Activated T-cell treated with anti-CD3 and anti-CD28 coated beads for 4 hours (primary cell): Measurements from ENCODE around the gene TTN.

Source experiments
- DNase-seq: peaks from one replicate; pipeline ENCODE4 v3.0.0-alpha.2; 2020

The TTN gene

GRCh38 chr2:178480227-178481181, 326.7 kb downstream of the TTN start, which contains the start of gene PLEKHA3:
Gene PLEKHA3 (plus strand): TSS chr2:178480457. CDS start chr2:178480870, 413 bp downstream.
- peak; percentile 51 for DNase-seq

GRCh38 chr2:178479758-178480226, 327.4 kb downstream of the TTN start:
- DNase-seq = no peak

GRCh38 chr2:178479275-178479616, 328.0 kb downstream of the TTN start:
- DNase-seq = no peak

- DNase-seq = peak; percentile 75
Measured at GRCh38 chr2:178478439-178479274, 328.6 kb downstream of the TTN start, which contains the start of gene FKBP7. Gene FKBP7 (minus strand): TSS chr2:178478600. CDS start chr2:178478499, 101 bp downstream.

GRCh38 chr2:178478130-178478438, 329.1 kb downstream of the TTN start:
- no peak for DNase-seq

GRCh38 chr2:178477443-178478129, 329.6 kb downstream of the TTN start:
- no peak for DNase-seq

- DNase-seq = no peak
Measured at GRCh38 chr2:178476477-178476876, 330.7 kb downstream of the TTN start.
